A549 (cell line): ENCODE data around the gene JKAMP.

Experiments
- CBX2 ChIP-seq: fragments of 200-600 bp; sonication (generic); IDR thresholded peaks from 2 replicates; pipeline ENCODE4 v1.6.1; 2016; ENCODE audit warnings: low read depth, mild to moderate bottlenecking, borderline replicate concordance
- CBX8 ChIP-seq: fragments of 200-600 bp; sonication (generic); IDR thresholded peaks from 2 replicates; pipeline ENCODE4 v1.6.1; 2016
- EHF ChIP-seq: fragments of 250-450 bp; sonication (Bioruptor Pico); IDR thresholded peaks from 2 replicates; pipeline ENCODE4 v1.5.0; 2020; ENCODE audit warnings: mild to moderate bottlenecking
- KDM5A ChIP-seq: fragments of 200-600 bp; sonication (generic); IDR thresholded peaks from 2 replicates; pipeline ENCODE4 v1.6.1; 2016; ENCODE audit warnings: antibody characterized with exemption, mild to moderate bottlenecking
- NFE2L2 ChIP-seq: fragments of 150-350 bp; conservative IDR thresholded peaks from 2 replicates; pipeline ENCODE4 v1.6.1; 2014; ENCODE audit warnings: low read length
- NR3C1 ChIP-seq: fragments of >200 bp; sonication (Bioruptor Twin); formaldehyde crosslinking; IDR thresholded peaks from 3 replicates; pipeline ENCODE4 v1.6.1; 2017
- POLR2A ChIP-seq: IDR thresholded peaks from 2 replicates; pipeline ENCODE4 v1.6.1; 2012; ENCODE audit warnings: mild to moderate bottlenecking, low read length
- TFCP2L1 ChIP-seq: fragments of 250-450 bp; sonication (Bioruptor Pico); IDR thresholded peaks from 2 replicates; pipeline ENCODE4 v1.5.0; 2021; ENCODE audit warnings: mild to moderate bottlenecking
- TF ChIP-seq, protein P1 (sequence below): fragments of >200 bp; sonication (Bioruptor Twin); formaldehyde crosslinking; IDR thresholded peaks from 3 replicates; pipeline ENCODE4 v1.5.1; 2016

GRCh38 chr14:59509101-59509500 is 24.8 kb downstream of the JKAMP start:
- TF ChIP-seq, protein P1, sequence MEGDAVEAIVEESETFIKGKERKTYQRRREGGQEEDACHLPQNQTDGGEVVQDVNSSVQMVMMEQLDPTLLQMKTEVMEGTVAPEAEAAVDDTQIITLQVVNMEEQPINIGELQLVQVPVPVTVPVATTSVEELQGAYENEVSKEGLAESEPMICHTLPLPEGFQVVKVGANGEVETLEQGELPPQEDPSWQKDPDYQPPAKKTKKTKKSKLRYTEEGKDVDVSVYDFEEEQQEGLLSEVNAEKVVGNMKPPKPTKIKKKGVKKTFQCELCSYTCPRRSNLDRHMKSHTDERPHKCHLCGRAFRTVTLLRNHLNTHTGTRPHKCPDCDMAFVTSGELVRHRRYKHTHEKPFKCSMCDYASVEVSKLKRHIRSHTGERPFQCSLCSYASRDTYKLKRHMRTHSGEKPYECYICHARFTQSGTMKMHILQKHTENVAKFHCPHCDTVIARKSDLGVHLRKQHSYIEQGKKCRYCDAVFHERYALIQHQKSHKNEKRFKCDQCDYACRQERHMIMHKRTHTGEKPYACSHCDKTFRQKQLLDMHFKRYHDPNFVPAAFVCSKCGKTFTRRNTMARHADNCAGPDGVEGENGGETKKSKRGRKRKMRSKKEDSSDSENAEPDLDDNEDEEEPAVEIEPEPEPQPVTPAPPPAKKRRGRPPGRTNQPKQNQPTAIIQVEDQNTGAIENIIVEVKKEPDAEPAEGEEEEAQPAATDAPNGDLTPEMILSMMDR: no peak
- TF ChIP-seq TFCP2L1 (CRISPR knock-in tag) (no peak), POLR2A (no peak), KDM5A (no peak), EHF (CRISPR knock-in tag) (no peak), CBX8 (no peak), CBX2 (no peak), NR3C1 (no peak), NFE2L2 (no peak)
